Neural cell (in vitro differentiated cells): ENCODE measurements around the gene NOL3.

ENCODE experiments used
- POLR2AphosphoS5 ChIP-seq: IDR thresholded peaks from 2 replicates; pipeline ENCODE4 v1.6.1; 2012
- TF ChIP-seq, protein P1 (sequence below): fragments of 450-650 bp; IDR thresholded peaks from 2 replicates; pipeline ENCODE4 v1.5.1; 2014; ENCODE audit warnings: antibody characterized with exemption, mild to moderate bottlenecking, moderate library complexity; ENCODE audit not compliant: poor library complexity, severe bottlenecking

DNA sequence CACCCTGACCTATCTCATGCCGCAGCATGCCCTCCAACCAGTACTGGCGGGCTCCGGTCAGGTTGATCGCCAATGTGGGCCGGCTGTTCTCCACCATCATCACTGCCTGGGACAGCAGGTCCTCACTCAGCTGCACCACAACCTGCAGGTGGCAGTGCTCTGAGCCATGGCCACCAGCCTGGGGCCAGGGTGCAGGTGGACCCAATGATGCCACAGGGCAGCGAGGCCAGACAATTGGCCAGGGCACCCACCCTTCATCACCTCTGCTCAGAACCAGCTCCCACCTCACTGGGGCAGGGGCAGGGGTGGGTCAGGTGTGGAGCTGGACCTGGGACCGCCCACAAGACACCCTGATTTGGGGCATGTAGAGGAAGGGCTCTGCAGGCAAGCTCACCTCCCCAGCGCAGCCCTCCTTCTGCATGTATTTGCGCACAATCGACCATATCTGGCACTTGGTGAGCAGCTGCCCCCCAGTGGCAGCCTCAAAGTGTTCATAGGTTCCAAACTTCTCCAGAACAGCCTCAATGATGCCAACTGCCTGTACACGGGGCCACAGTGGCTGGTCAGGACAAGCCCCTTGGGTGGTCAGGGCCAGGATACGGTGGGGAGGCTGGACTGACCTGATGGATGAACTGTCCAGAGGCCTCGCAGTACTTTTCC lies 9.2 kb downstream of the NOL3 start:
- TF ChIP-seq, protein P1, sequence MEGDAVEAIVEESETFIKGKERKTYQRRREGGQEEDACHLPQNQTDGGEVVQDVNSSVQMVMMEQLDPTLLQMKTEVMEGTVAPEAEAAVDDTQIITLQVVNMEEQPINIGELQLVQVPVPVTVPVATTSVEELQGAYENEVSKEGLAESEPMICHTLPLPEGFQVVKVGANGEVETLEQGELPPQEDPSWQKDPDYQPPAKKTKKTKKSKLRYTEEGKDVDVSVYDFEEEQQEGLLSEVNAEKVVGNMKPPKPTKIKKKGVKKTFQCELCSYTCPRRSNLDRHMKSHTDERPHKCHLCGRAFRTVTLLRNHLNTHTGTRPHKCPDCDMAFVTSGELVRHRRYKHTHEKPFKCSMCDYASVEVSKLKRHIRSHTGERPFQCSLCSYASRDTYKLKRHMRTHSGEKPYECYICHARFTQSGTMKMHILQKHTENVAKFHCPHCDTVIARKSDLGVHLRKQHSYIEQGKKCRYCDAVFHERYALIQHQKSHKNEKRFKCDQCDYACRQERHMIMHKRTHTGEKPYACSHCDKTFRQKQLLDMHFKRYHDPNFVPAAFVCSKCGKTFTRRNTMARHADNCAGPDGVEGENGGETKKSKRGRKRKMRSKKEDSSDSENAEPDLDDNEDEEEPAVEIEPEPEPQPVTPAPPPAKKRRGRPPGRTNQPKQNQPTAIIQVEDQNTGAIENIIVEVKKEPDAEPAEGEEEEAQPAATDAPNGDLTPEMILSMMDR: no peak
- TF ChIP-seq POLR2AphosphoS5: no peak
